K562 (cell line): Measurements from ENCODE around the gene ADCY6. TPM values are rescaled to one million over a fixed set of nuclear protein-coding genes. Genes with fewer than 3 reads are reported as not detected.
A peak's percentile ranks its signal among the peaks of the same experiment; 100 is the strongest.

Source experiments
- BRF1 ChIP-seq: IDR thresholded peaks from 3 replicates; pipeline ENCODE4 v1.6.1; 2011; ENCODE audit warnings: borderline replicate concordance, mild to moderate bottlenecking; ENCODE audit not compliant: insufficient read length; ENCODE audit errors: extremely low read depth
- CUX1 ChIP-seq: fragments of 200-800 bp; sonication (Bioruptor generic); IDR thresholded peaks from 2 replicates; pipeline ENCODE4 v1.6.1; 2016; ENCODE audit warnings: missing genetic modification characterization, missing compliant biosample characterization
- E2F8 ChIP-seq: fragments of 450-650 bp; IDR thresholded peaks from 2 replicates; pipeline ENCODE4 v1.7.1; 2018; ENCODE audit warnings: mild to moderate bottlenecking, low read depth; ENCODE audit not compliant: partially characterized antibody
- NONO ChIP-seq, 2 experiments: fragments of 200-400 bp in 1 of 2; fragments of 450-650 bp in 1 of 2; formaldehyde crosslinking in 1 of 2; IDR thresholded peaks; 2 replicates each; pipeline ENCODE4 v1.6.1; 2017; ENCODE audit warnings: low read depth in 2 of 2, mild to moderate bottlenecking in 2 of 2, moderate library complexity in 2 of 2, low read length in 1 of 2
- polyA plus RNA-seq, 8 experiments: library from polyadenylated mRNA; depleted of rRNA in 4 of 8; stranded (reverse) in 5 of 8; unstranded in 3 of 8; fragments of >200 nt; fragmentation: Nextera tagmentation in 2 of 8; fragmentation: Illumina TruSeq in 1 of 8; extraction: Ambion mirVana in 2 of 8; extraction: Trizol in 1 of 8; gene quantifications; 2 replicates each; pipeline versions ENCODE4 v1.2.1 to v1.2.3, GENCODE V29; 2011 to 2014; ENCODE audit warnings: inconsistent platforms in 1 of 8, missing spikeins in 1 of 8
- total RNA-seq, 7 experiments: library from RNA; depleted of rRNA in 6 of 7; stranded (reverse); fragments of >200 nt in 6 of 7; fragmentation: Illumina TruSeq in 2 of 7; extraction: Trizol in 2 of 7; gene quantifications; 2 replicates each; pipeline versions ENCODE4 v1.2.1 to v1.2.3, GENCODE V29; 2011 to 2021; ENCODE audit warnings: low replicate concordance in 1 of 7
- TF ChIP-seq, protein P1 (sequence below): fragments of 450-650 bp; IDR thresholded peaks from 2 replicates; pipeline ENCODE4 v1.6.1; 2016; ENCODE audit warnings: mild to moderate bottlenecking, moderate library complexity

The ADCY6 gene
- total and polyA plus RNA-seq, 9 of the 15 experiments (the other 6 are each of a cell fraction or from before 2014, with no cell fraction given): 0.01 to 1.0 (median 0.53) TPM

GRCh38 chr12:48814262-48815125 is 25.6 kb upstream of the ADCY6 start (continued):
- TF ChIP-seq, protein P1, sequence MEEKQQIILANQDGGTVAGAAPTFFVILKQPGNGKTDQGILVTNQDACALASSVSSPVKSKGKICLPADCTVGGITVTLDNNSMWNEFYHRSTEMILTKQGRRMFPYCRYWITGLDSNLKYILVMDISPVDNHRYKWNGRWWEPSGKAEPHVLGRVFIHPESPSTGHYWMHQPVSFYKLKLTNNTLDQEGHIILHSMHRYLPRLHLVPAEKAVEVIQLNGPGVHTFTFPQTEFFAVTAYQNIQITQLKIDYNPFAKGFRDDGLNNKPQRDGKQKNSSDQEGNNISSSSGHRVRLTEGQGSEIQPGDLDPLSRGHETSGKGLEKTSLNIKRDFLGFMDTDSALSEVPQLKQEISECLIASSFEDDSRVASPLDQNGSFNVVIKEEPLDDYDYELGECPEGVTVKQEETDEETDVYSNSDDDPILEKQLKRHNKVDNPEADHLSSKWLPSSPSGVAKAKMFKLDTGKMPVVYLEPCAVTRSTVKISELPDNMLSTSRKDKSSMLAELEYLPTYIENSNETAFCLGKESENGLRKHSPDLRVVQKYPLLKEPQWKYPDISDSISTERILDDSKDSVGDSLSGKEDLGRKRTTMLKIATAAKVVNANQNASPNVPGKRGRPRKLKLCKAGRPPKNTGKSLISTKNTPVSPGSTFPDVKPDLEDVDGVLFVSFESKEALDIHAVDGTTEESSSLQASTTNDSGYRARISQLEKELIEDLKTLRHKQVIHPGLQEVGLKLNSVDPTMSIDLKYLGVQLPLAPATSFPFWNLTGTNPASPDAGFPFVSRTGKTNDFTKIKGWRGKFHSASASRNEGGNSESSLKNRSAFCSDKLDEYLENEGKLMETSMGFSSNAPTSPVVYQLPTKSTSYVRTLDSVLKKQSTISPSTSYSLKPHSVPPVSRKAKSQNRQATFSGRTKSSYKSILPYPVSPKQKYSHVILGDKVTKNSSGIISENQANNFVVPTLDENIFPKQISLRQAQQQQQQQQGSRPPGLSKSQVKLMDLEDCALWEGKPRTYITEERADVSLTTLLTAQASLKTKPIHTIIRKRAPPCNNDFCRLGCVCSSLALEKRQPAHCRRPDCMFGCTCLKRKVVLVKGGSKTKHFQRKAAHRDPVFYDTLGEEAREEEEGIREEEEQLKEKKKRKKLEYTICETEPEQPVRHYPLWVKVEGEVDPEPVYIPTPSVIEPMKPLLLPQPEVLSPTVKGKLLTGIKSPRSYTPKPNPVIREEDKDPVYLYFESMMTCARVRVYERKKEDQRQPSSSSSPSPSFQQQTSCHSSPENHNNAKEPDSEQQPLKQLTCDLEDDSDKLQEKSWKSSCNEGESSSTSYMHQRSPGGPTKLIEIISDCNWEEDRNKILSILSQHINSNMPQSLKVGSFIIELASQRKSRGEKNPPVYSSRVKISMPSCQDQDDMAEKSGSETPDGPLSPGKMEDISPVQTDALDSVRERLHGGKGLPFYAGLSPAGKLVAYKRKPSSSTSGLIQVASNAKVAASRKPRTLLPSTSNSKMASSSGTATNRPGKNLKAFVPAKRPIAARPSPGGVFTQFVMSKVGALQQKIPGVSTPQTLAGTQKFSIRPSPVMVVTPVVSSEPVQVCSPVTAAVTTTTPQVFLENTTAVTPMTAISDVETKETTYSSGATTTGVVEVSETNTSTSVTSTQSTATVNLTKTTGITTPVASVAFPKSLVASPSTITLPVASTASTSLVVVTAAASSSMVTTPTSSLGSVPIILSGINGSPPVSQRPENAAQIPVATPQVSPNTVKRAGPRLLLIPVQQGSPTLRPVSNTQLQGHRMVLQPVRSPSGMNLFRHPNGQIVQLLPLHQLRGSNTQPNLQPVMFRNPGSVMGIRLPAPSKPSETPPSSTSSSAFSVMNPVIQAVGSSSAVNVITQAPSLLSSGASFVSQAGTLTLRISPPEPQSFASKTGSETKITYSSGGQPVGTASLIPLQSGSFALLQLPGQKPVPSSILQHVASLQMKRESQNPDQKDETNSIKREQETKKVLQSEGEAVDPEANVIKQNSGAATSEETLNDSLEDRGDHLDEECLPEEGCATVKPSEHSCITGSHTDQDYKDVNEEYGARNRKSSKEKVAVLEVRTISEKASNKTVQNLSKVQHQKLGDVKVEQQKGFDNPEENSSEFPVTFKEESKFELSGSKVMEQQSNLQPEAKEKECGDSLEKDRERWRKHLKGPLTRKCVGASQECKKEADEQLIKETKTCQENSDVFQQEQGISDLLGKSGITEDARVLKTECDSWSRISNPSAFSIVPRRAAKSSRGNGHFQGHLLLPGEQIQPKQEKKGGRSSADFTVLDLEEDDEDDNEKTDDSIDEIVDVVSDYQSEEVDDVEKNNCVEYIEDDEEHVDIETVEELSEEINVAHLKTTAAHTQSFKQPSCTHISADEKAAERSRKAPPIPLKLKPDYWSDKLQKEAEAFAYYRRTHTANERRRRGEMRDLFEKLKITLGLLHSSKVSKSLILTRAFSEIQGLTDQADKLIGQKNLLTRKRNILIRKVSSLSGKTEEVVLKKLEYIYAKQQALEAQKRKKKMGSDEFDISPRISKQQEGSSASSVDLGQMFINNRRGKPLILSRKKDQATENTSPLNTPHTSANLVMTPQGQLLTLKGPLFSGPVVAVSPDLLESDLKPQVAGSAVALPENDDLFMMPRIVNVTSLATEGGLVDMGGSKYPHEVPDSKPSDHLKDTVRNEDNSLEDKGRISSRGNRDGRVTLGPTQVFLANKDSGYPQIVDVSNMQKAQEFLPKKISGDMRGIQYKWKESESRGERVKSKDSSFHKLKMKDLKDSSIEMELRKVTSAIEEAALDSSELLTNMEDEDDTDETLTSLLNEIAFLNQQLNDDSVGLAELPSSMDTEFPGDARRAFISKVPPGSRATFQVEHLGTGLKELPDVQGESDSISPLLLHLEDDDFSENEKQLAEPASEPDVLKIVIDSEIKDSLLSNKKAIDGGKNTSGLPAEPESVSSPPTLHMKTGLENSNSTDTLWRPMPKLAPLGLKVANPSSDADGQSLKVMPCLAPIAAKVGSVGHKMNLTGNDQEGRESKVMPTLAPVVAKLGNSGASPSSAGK: peak; percentile 66; the same call in 1 of the 2 replicates
- TF ChIP-seq E2F8: peak; percentile 30
- no peak for TF ChIP-seq BRF1
- TF ChIP-seq NONO (IDR thresholded peaks at IDR 0.05; ENCODE audit: low read depth in 2 of 2, low read length in 1 of 2): peak; percentile 55 to 93; a peak in 3 of 4 replicates
- no peak for TF ChIP-seq CUX1 (CRISPR knock-in tag)
